ENCODE measurements around the gene SRSF4.

DNA sequence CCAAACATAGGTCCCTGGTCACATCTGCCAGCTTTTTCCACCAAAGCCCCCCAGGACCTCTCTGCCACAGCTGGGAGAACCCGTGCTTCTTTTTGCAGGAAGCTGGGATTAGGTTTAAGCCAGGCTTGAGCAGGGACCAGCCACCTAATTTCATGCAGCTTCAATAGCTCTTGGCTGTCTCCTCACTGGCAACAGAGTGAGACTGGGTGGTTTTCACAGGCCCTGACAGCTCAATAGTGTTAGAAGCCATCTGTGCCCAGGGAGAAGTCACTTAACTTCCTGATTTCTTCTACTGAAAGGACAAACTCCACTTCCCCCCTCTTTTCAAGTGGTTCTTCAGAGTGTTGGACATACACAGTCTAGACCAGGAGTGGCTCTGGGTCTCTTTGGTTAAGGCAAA, 20.4 kb upstream of the SRSF4 start:
- TF ChIP-seq POLR2AphosphoS5 (IDR thresholded peaks at IDR 0.05; ENCODE audit: low read depth, low read length) (no peak), GABPA (IDR thresholded peaks at IDR 0.05; ENCODE audit: low read depth) (no peak), TAF1 (IDR thresholded peaks at IDR 0.05; ENCODE audit: borderline replicate concordance, low read depth, low read length) (no peak), RAD21 (IDR thresholded peaks at IDR 0.05; ENCODE audit: low read length) (no peak), SMC3 (IDR thresholded peaks at IDR 0.05; ENCODE audit: low read depth, low read length) (no peak)
- TF ChIP-seq, protein P1, sequence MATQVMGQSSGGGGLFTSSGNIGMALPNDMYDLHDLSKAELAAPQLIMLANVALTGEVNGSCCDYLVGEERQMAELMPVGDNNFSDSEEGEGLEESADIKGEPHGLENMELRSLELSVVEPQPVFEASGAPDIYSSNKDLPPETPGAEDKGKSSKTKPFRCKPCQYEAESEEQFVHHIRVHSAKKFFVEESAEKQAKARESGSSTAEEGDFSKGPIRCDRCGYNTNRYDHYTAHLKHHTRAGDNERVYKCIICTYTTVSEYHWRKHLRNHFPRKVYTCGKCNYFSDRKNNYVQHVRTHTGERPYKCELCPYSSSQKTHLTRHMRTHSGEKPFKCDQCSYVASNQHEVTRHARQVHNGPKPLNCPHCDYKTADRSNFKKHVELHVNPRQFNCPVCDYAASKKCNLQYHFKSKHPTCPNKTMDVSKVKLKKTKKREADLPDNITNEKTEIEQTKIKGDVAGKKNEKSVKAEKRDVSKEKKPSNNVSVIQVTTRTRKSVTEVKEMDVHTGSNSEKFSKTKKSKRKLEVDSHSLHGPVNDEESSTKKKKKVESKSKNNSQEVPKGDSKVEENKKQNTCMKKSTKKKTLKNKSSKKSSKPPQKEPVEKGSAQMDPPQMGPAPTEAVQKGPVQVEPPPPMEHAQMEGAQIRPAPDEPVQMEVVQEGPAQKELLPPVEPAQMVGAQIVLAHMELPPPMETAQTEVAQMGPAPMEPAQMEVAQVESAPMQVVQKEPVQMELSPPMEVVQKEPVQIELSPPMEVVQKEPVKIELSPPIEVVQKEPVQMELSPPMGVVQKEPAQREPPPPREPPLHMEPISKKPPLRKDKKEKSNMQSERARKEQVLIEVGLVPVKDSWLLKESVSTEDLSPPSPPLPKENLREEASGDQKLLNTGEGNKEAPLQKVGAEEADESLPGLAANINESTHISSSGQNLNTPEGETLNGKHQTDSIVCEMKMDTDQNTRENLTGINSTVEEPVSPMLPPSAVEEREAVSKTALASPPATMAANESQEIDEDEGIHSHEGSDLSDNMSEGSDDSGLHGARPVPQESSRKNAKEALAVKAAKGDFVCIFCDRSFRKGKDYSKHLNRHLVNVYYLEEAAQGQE (IDR thresholded peaks at IDR 0.05; ENCODE audit: low read depth, low read length) = no peak
- TF ChIP-seq, protein P2, sequence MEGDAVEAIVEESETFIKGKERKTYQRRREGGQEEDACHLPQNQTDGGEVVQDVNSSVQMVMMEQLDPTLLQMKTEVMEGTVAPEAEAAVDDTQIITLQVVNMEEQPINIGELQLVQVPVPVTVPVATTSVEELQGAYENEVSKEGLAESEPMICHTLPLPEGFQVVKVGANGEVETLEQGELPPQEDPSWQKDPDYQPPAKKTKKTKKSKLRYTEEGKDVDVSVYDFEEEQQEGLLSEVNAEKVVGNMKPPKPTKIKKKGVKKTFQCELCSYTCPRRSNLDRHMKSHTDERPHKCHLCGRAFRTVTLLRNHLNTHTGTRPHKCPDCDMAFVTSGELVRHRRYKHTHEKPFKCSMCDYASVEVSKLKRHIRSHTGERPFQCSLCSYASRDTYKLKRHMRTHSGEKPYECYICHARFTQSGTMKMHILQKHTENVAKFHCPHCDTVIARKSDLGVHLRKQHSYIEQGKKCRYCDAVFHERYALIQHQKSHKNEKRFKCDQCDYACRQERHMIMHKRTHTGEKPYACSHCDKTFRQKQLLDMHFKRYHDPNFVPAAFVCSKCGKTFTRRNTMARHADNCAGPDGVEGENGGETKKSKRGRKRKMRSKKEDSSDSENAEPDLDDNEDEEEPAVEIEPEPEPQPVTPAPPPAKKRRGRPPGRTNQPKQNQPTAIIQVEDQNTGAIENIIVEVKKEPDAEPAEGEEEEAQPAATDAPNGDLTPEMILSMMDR (IDR thresholded peaks at IDR 0.05) = no peak
- TF ChIP-seq, protein P3, sequence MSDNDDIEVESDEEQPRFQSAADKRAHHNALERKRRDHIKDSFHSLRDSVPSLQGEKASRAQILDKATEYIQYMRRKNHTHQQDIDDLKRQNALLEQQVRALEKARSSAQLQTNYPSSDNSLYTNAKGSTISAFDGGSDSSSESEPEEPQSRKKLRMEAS (IDR thresholded peaks at IDR 0.05; ENCODE audit: low read depth) = no peak

Measured in SK-N-SH (cell line).